Smooth muscle cell (in vitro differentiated cells): ENCODE measurements around the gene SNW1. TPM values are rescaled to one million over a fixed set of nuclear protein-coding genes. Genes with fewer than 3 reads are reported as not detected.

Source experiments
- DNase-seq: peaks from one replicate; lab custom pipeline; 2025; ENCODE audit not compliant: unreplicated experiment; lab: John Stamatoyannopoulos, UW
- H2AFZ ChIP-seq: fragments of 200-600 bp; sonication (generic); 2 replicates; pipeline ENCODE4 v1.6.0; 2016; ENCODE audit warnings: antibody characterized with exemption, low read depth, mild to moderate bottlenecking
- H3F3A ChIP-seq: fragments of 200-600 bp; sonication (generic); 2 replicates; pipeline ENCODE4 v1.6.0; 2017; ENCODE audit warnings: antibody characterized with exemption, low read depth
- H3K27ac ChIP-seq: fragments of 200-600 bp; sonication (generic); 2 replicates; pipeline ENCODE4 v1.5.1; 2016; ENCODE audit warnings: low read depth, mild to moderate bottlenecking
- H3K27me3 ChIP-seq: fragments of 200-600 bp; sonication (generic); 2 replicates; pipeline ENCODE4 v1.6.1; 2016; ENCODE audit warnings: low read depth, mild to moderate bottlenecking
- H3K36me3 ChIP-seq: fragments of 200-600 bp; sonication (generic); 2 replicates; pipeline ENCODE4 v1.5.1; 2016; ENCODE audit warnings: low read depth
- H3K4me1 ChIP-seq: fragments of 200-600 bp; sonication (generic); 2 replicates; pipeline ENCODE4 v1.5.1; 2016; ENCODE audit warnings: low read depth
- H3K4me2 ChIP-seq: fragments of 200-600 bp; sonication (generic); 2 replicates; pipeline ENCODE4 v1.6.0; 2016; ENCODE audit warnings: mild to moderate bottlenecking
- H3K4me3 ChIP-seq: fragments of 200-600 bp; sonication (generic); 2 replicates; pipeline ENCODE4 v1.5.1; 2016; ENCODE audit warnings: mild to moderate bottlenecking
- H3K79me2 ChIP-seq: fragments of 200-600 bp; sonication (generic); 2 replicates; pipeline ENCODE4 v1.6.0; 2016; ENCODE audit warnings: low read depth, mild to moderate bottlenecking
- H3K9ac ChIP-seq: fragments of 200-600 bp; sonication (generic); 2 replicates; pipeline ENCODE4 v1.6.0; 2016; ENCODE audit warnings: low read depth
- H3K9me3 ChIP-seq: fragments of 200-600 bp; sonication (generic); replicated peaks from 2 replicates; pipeline ENCODE4 v1.5.1; 2016; ENCODE audit warnings: low read depth
- H4K20me1 ChIP-seq: fragments of 200-600 bp; sonication (generic); 2 replicates; pipeline ENCODE4 v1.6.0; 2016; ENCODE audit warnings: low read depth
- CTCF ChIP-seq: fragments of 200-600 bp; sonication (generic); IDR thresholded peaks from 2 replicates; pipeline ENCODE4 v1.5.1; 2017; ENCODE audit warnings: borderline replicate concordance, mild to moderate bottlenecking, antibody characterized with exemption; ENCODE audit not compliant: insufficient read depth, poor library complexity, severe bottlenecking
- WGBS: methylation state at CpG from one replicate; pipeline ENCODE4 v1.1.7; 2016; ENCODE audit warnings: low lambda C conversion rate; 5-methylcytosine and 5-hydroxymethylcytosine counted together
- polyA plus RNA-seq: library from polyadenylated mRNA; unstranded; fragments of >200 nt; fragmentation: Nextera tagmentation; extraction: Ambion mirVana; gene quantifications from 2 replicates; pipeline ENCODE4 v1.2.1, GENCODE V29; 2016
- total RNA-seq: library from RNA; depleted of rRNA; stranded (reverse); fragments of >200 nt; gene quantifications from 2 replicates; pipeline ENCODE4 v1.2.3, GENCODE V29; 2014

SNW1 gene
- total and polyA plus RNA-seq, 2 experiments from 2014 or later, result 51.6 to 58.4 TPM

- no peak for DNase-seq
- Histone ChIP-seq H3F3A (peaks cover 6% of the 10 kb centered on the region), H3K4me3 (no peak overlapping the region), H3K36me3 (peaks cover 26% of the 10 kb centered on the region), H3K9ac (no peak overlapping the region), H4K20me1 (peaks cover 10% of the 10 kb centered on the region), H3K9me3 (no peaks in the 10 kb centered on the region), H3K27ac (no peak overlapping the region), H3K4me1 (no peaks in the 10 kb centered on the region), H3K4me2 (no peak overlapping the region), H3K79me2 (peaks cover 10% of the 10 kb centered on the region), H2AFZ (no peak overlapping the region), H3K27me3 (no peaks in the 10 kb centered on the region)
- no peak for TF ChIP-seq CTCF
- WGBS, result 97% methylated on average over 5 of the region's 5 CpGs
Observed at GRCh38 chr14:77717608-77718305, 43.2 kb downstream of the SNW1 start.

- H3K9ac ChIP-seq, result no peak overlapping the region
- no peaks in the 10 kb centered on the region for H3K27me3 ChIP-seq
- H3K4me3 ChIP-seq, result no peak overlapping the region
- peaks cover 10% of the 10 kb centered on the region for H4K20me1 ChIP-seq
- peaks cover under 1% of the 10 kb centered on the region for H3K4me1 ChIP-seq
- H3K9me3 ChIP-seq, result no peaks in the 10 kb centered on the region
- H3K36me3 ChIP-seq, result peaks cover 16% of the 10 kb centered on the region
- DNase-seq, result no peak
- no peak overlapping the region for H2AFZ ChIP-seq
- WGBS, result 96% methylated on average over 6 of the region's 6 CpGs
- peaks cover 25% of the 10 kb centered on the region for H3K79me2 ChIP-seq
- no peak overlapping the region for H3K27ac ChIP-seq
- no peak for TF ChIP-seq CTCF
- no peak overlapping the region for H3K4me2 ChIP-seq
- H3F3A ChIP-seq, result peaks cover 6% of the 10 kb centered on the region
Observed at GRCh38 chr14:77714926-77715325, 46.0 kb downstream of the SNW1 start.

GRCh38 chr14:77710364-77710763 is 50.6 kb downstream of the SNW1 start:
- Histone ChIP-seq H3K9me3 (no peaks in the 10 kb centered on the region), H2AFZ (no peak overlapping the region), H3K79me2 (peaks cover 66% of the 10 kb centered on the region), H3K36me3 (peaks cover 4% of the 10 kb centered on the region), H3K9ac (peak overlapping the region; percentile 33), H3K4me3 (peak overlapping the region; percentile 22), H3K27ac (no peak overlapping the region), H3F3A (peaks cover 6% of the 10 kb centered on the region), H3K4me1 (peaks cover 25% of the 10 kb centered on the region), H3K4me2 (no peak overlapping the region), H3K27me3 (no peaks in the 10 kb centered on the region), H4K20me1 (peaks cover 18% of the 10 kb centered on the region)
- TF ChIP-seq CTCF, result no peak
- 100% methylated on average over 2 of the region's 2 CpGs for WGBS
- DNase-seq, result no peak

- TF ChIP-seq CTCF, result no peak
- no peak for DNase-seq
- H3K27me3 ChIP-seq, result no peaks in the 10 kb centered on the region
- WGBS, result 58% methylated on average over 3 of the region's 3 CpGs
- peak overlapping the region; percentile 99 for H3K4me2 ChIP-seq
- H3K4me1 ChIP-seq, result peaks cover 25% of the 10 kb centered on the region
- H3K9ac ChIP-seq, result peak overlapping the region; percentile 68
- H3K9me3 ChIP-seq, result no peaks in the 10 kb centered on the region
- H3K4me3 ChIP-seq, result peak overlapping the region; percentile 86
- H3F3A ChIP-seq, result peaks cover 6% of the 10 kb centered on the region
- H4K20me1 ChIP-seq, result peaks cover 9% of the 10 kb centered on the region
- no peak overlapping the region for H2AFZ ChIP-seq
- H3K27ac ChIP-seq, result no peak overlapping the region
- no peaks in the 10 kb centered on the region for H3K36me3 ChIP-seq
- H3K79me2 ChIP-seq, result peaks cover 70% of the 10 kb centered on the region
Observed at GRCh38 chr14:77709412-77709811, 51.5 kb downstream of the SNW1 start.
